Subcutaneous abdominal adipose tissue (tissue), 5 donors: ENCODE data around the gene DAAM1.

ENCODE experiments used
- H3K27ac ChIP-seq: one replicate; pipeline ENCODE4 v1.7.0; 2013; ENCODE audit warnings: low read depth, mild to moderate bottlenecking, inconsistent platforms, low read length, moderate library complexity
- H3K27me3 ChIP-seq, 5 donors: one replicate each; pipeline ENCODE4 v1.7.0; 2013; ENCODE audit warnings: low read length in 5 of 5, inconsistent platforms in 1 of 5; ENCODE audit not compliant: control insufficient read depth in 5 of 5, insufficient read depth in 4 of 5
- H3K36me3 ChIP-seq, 5 donors: one replicate each; pipeline ENCODE4 v1.7.0; 2013; ENCODE audit warnings: low read length in 5 of 5; ENCODE audit not compliant: control insufficient read depth in 5 of 5, insufficient read depth in 5 of 5
- H3K4me1 ChIP-seq, 5 donors: one replicate each; pipeline ENCODE4 v1.7.0; 2013; ENCODE audit warnings: low read length in 5 of 5, mild to moderate bottlenecking in 3 of 5, moderate library complexity in 1 of 5; ENCODE audit not compliant: control insufficient read depth in 5 of 5, insufficient read depth in 5 of 5
- H3K4me3 ChIP-seq, 5 donors: one replicate each; pipeline ENCODE4 v1.7.0; 2013; ENCODE audit warnings: low read length in 5 of 5, low read depth in 1 of 5
- H3K9ac ChIP-seq, 5 donors: one replicate each; pipeline ENCODE4 v1.7.0; 2013; ENCODE audit warnings: low read length in 5 of 5, mild to moderate bottlenecking in 4 of 5, moderate library complexity in 3 of 5
- H3K9me3 ChIP-seq, 5 donors: one replicate each; pipeline ENCODE4 v1.7.0; 2013; ENCODE audit warnings: low read length in 5 of 5; ENCODE audit not compliant: control insufficient read depth in 5 of 5
- donor health status: healthy.
- donor health status: healthy.
- donor health status: healthy.
- donor health status: healthy.
- donor health status: healthy.

DAAM1 gene

DNA sequence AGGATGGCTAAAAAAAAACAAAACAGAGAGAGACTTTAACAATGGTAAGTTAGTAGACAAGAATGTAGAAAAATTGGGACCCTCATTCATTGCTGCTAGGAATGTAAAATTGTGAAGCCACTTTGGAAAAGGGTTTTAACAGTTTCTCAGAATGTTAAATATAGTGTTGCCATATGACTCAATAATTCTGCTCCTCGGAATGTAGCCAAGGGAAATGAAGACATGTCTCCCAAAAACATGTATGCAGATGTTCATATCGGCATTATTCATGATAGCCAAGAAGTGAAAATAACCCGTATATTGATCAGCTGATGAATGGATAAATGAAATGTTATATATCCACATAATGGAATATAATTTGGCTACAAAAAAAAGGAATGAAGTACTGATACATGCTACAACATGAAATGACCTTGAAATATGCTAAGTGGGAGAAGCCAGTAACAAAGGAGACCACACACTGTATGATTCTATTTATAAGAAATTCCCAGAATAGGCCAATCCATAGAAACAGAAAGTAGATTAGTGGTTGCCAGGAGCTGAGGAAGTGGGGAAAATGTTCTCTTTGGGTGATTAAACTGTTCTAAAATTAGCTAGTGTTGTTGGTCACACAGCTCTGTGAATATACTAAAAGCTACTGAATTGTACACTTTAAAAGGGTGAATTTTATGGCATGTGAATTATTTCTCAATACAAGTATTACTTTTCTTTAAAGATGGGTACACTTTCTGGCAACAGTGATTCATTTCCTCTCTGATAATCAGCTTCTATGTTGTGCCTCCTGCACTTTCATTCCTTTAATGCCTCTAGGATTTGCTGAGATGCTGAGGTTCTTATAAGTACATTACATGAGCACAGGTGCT, 132.5 kb downstream of the DAAM1 start:
- H3K9me3 ChIP-seq = no peaks in the 10 kb centered on the region
- H3K4me3 ChIP-seq = peak overlapping the region in 2 of 5 donors; percentile 11 to 12
- H3K9ac ChIP-seq = peak overlapping the region in 2 of 5 donors; percentile 10 to 40
- peaks cover 7 to 17% (median 13%) of the 10 kb centered on the region in 5 donors for H3K36me3 ChIP-seq
- no peaks in the 10 kb centered on the region for H3K27me3 ChIP-seq
- H3K27ac ChIP-seq = peak overlapping the region; percentile 94
- peaks cover 18 to 55% (median 48%) of the 10 kb centered on the region in 5 donors for H3K4me1 ChIP-seq

DNA sequence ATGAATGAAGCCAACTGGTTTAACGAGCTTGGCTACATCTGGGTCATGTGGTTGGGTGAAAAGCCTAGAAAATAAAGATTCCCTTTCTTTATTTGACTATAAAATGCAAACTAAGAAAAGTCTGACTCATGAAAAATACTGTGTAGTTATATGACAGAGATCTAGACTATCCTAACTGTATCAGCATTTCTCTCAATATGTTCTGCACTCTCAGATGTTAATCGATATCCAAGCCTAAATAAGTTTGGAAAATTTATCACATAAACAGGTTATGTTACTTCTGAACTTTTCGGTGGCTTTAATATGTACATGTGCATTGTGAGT, 133.1 kb downstream of the DAAM1 start:
- H3K9ac ChIP-seq = peak overlapping the region in 1 of 5 donors; percentile 10
- peaks cover 18 to 55% (median 45%) of the 10 kb centered on the region in 5 donors for H3K4me1 ChIP-seq
- no peaks in the 10 kb centered on the region for H3K9me3 ChIP-seq
- peak overlapping the region; percentile 94 for H3K27ac ChIP-seq
- no peak overlapping the region for H3K4me3 ChIP-seq
- no peaks in the 10 kb centered on the region for H3K27me3 ChIP-seq
- peaks cover 13 to 23% (median 18%) of the 10 kb centered on the region in 5 donors for H3K36me3 ChIP-seq

DNA sequence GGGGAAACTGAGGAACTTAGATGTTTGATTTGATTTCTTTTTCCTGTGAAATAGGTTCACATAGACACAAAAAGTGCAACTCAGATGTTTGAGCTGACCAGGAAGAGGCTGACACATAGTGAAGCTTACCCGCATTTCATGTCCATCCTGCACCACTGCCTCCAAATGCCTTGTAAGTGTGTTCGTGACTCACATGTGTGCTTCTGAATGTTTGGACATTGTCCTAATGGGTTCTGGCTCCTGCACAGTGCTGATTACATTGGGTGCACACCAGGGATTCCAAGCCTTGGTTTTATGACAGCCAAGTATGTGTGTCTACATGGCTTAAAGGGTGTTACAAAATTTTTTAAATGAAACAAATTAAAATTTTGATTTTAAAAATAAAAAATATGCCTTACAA, 137.4 kb downstream of the DAAM1 start:
- Histone ChIP-seq H3K4me1 (peaks cover 7 to 18% (median 12%) of the 10 kb centered on the region in 5 donors), H3K9ac (no peak overlapping the region), H3K9me3 (no peaks in the 10 kb centered on the region), H3K36me3 (peaks cover 29 to 53% (median 46%) of the 10 kb centered on the region in 5 donors), H3K27ac (peak overlapping the region; percentile 11), H3K27me3 (no peaks in the 10 kb centered on the region), H3K4me3 (no peak overlapping the region)

DNA sequence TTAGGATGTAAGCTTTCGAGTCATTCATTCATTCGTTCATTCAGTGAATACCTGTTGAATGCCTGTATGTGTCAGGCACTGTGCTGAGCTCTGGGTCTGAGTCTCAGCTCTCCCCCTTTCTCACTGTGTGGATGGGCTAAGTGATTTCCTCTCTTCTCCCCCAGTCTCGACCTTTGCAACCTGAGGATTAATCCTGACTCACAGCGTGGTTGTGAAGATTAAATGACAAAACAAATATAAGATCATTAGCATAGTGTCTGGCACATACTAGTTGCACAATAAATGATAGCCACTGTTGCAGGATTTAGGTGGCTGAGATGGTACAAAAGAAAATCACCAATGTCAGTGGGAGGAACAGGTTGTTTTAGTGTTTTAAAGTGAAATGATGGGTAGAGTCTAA, 140.0 kb downstream of the DAAM1 start:
- Histone ChIP-seq H3K27me3 (no peaks in the 10 kb centered on the region), H3K9me3 (no peaks in the 10 kb centered on the region), H3K4me1 (peaks cover 6 to 19% (median 12%) of the 10 kb centered on the region in 5 donors), H3K27ac (no peak overlapping the region), H3K4me3 (no peak overlapping the region), H3K36me3 (peaks cover 38 to 57% (median 50%) of the 10 kb centered on the region in 5 donors), H3K9ac (no peak overlapping the region)

DNA sequence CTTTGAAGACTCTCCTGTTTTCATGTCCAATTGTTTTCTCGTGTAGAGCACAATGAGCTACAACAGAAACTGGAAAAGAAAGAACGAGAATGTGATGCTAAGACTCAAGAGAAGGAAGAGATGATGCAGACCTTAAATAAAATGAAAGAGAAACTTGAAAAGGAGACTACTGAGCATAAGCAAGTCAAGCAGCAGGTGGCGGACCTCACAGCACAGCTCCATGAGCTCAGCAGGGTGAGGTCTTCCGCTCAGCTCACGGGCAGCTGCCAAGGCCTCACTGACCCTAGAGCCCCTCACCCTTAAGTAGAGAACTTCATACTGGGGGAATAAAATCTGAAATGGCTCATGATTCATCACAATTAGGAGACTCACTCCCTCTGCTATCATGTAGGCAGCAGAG, 142.0 kb downstream of the DAAM1 start:
- H3K27ac ChIP-seq = peak overlapping the region; percentile 12
- H3K9ac ChIP-seq = no peak overlapping the region
- peaks cover 38 to 61% (median 46%) of the 10 kb centered on the region in 5 donors for H3K36me3 ChIP-seq
- peaks cover 6 to 31% (median 29%) of the 10 kb centered on the region in 5 donors for H3K4me1 ChIP-seq
- H3K9me3 ChIP-seq = no peaks in the 10 kb centered on the region
- H3K4me3 ChIP-seq = no peak overlapping the region
- H3K27me3 ChIP-seq = no peaks in the 10 kb centered on the region

DNA sequence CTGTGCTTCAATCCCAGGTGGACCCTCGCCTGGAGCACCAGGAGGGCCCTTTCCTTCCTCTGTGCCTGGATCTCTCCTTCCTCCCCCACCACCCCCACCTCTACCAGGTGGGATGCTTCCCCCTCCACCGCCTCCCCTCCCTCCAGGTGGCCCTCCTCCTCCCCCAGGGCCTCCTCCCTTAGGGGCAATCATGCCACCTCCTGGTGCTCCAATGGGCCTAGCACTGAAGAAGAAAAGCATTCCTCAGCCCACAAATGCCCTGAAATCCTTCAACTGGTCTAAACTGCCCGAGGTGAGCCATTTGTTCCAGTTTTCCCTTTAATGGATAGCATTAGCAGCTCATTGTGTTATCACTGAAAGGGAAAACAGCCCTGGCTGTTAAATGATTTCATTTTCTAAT, 142.8 kb downstream of the DAAM1 start:
- Histone ChIP-seq H3K27me3 (no peaks in the 10 kb centered on the region), H3K9ac (no peak overlapping the region), H3K4me1 (peaks cover 8 to 34% (median 27%) of the 10 kb centered on the region in 5 donors), H3K27ac (peak overlapping the region; percentile 12), H3K9me3 (no peaks in the 10 kb centered on the region), H3K36me3 (peaks cover 31 to 54% (median 39%) of the 10 kb centered on the region in 5 donors), H3K4me3 (no peak overlapping the region)

DNA sequence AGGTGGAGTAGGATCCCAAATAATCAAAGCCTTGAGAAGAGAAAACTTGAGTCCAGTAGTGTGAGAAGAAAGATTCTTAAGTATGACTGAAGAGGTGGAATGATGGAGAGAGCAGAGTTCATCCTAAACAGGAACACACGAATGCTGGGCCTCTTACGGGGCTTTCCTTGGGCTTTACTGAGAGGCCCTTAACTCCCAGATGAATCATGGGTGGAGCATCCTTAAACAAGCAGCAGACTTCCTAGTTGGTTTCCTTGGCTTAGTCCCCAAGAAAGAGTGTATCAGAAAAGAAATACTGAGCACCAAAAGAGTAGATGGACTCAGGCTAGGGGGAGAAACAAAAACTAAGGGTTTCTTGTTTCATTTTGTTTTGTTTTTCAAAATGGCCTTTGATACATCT, 144.3 kb downstream of the DAAM1 start:
- Histone ChIP-seq H3K36me3 (peaks cover 25 to 42% (median 31%) of the 10 kb centered on the region in 5 donors), H3K27me3 (no peaks in the 10 kb centered on the region), H3K4me3 (no peak overlapping the region), H3K9me3 (no peaks in the 10 kb centered on the region), H3K4me1 (peaks cover 8 to 49% (median 42%) of the 10 kb centered on the region in 5 donors), H3K27ac (peak overlapping the region; percentile 91), H3K9ac (no peak overlapping the region)

DNA sequence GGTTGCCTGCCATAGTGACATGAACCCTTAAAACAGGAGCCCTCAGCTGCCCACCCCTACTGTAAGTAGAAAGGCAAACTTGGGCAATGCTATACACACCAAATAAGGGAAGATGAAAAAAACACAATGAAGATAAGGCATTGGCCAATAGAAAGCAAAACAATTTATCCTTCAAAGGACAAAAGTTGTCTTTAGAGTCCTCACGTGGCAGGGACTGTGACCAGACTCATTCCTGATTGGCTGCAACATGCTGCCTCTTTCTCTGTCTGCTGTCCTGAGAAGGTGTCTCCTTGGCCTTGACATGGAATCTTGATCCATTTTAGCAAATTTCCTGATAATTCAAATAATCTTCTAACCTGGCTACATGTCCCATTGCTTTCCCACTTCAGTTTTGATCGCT, 144.8 kb downstream of the DAAM1 start:
- peak overlapping the region; percentile 91 for H3K27ac ChIP-seq
- H3K4me3 ChIP-seq = no peak overlapping the region
- peak overlapping the region in 1 of 5 donors; percentile 14 for H3K9ac ChIP-seq
- H3K27me3 ChIP-seq = no peaks in the 10 kb centered on the region
- H3K36me3 ChIP-seq = peaks cover 24 to 37% (median 27%) of the 10 kb centered on the region in 5 donors
- H3K4me1 ChIP-seq = peaks cover 8 to 52% (median 46%) of the 10 kb centered on the region in 5 donors
- H3K9me3 ChIP-seq = no peaks in the 10 kb centered on the region

DNA sequence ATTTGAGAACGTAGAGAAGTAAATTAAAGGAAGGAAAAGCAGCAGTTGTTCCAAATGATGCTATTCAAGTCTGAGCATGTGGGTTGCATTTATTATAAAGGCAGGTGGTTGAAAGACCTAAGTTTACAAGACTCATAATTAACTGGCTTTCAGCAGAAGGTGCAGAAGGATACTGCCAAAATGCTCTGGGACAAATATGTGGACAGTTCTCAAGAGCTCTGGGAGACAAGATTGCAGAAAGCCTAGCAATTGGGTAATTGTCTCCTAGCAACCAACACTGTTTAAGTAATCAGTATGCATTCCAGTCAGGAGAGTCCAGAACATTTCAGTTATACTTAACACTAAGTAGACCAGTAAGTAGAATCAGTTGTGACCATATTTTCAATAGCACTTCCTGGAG, 145.2 kb downstream of the DAAM1 start:
- no peak overlapping the region for H3K4me3 ChIP-seq
- peak overlapping the region in 1 of 5 donors; percentile 53 for H3K9ac ChIP-seq
- H3K36me3 ChIP-seq = peaks cover 21 to 33% (median 23%) of the 10 kb centered on the region in 5 donors
- peak overlapping the region; percentile 91 for H3K27ac ChIP-seq
- peaks cover 8 to 52% (median 48%) of the 10 kb centered on the region in 5 donors for H3K4me1 ChIP-seq
- H3K27me3 ChIP-seq = no peaks in the 10 kb centered on the region
- H3K9me3 ChIP-seq = no peaks in the 10 kb centered on the region

DNA sequence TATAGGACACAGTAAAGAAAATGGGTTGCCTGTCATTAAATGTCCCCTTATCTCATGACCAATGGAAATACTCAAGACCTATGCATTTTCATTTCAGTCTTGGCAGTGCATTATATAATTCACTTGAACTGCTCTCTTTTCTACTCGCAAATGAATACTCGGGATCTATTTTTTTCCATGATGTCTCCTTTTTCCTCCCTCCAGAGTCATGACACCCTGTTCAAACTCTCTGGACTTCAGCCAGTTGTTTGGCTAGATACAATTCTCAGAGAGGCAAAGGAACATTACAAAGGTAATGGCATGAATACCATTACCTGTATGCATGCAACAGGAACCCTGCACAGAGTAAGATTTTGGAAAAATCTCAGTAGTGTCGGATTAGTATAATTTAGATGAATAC, 145.8 kb downstream of the DAAM1 start:
- H3K4me3 ChIP-seq = no peak overlapping the region
- H3K9ac ChIP-seq = peak overlapping the region in 2 of 5 donors; percentile 25 to 53
- peaks cover 21 to 28% (median 23%) of the 10 kb centered on the region in 5 donors for H3K36me3 ChIP-seq
- H3K27me3 ChIP-seq = no peaks in the 10 kb centered on the region
- peak overlapping the region; percentile 91 for H3K27ac ChIP-seq
- H3K9me3 ChIP-seq = no peaks in the 10 kb centered on the region
- H3K4me1 ChIP-seq = peaks cover 8 to 52% (median 48%) of the 10 kb centered on the region in 5 donors
